HG03139 (cell line): ENCODE data around the gene NUFIP2.
"Not testable (repeated sequence)": the region's sequence is repeated elsewhere in the genome, so short reads cannot be mapped to it uniquely, and the experiment has no call there.

Experiments used
- ATAC-seq: cut with Tn5 transposase; IDR thresholded peaks from one replicate; pipeline ENCODE4 v1.9.1; 2021; ENCODE audit not compliant: unreplicated experiment

The NUFIP2 gene

GRCh38 chr17:29240477-29240876 lies 53.5 kb downstream of the NUFIP2 start:
- ATAC-seq: no peak

GRCh38 chr17:29238133-29238850 lies 55.7 kb downstream of the NUFIP2 start:
- ATAC-seq: no peak

DNA sequence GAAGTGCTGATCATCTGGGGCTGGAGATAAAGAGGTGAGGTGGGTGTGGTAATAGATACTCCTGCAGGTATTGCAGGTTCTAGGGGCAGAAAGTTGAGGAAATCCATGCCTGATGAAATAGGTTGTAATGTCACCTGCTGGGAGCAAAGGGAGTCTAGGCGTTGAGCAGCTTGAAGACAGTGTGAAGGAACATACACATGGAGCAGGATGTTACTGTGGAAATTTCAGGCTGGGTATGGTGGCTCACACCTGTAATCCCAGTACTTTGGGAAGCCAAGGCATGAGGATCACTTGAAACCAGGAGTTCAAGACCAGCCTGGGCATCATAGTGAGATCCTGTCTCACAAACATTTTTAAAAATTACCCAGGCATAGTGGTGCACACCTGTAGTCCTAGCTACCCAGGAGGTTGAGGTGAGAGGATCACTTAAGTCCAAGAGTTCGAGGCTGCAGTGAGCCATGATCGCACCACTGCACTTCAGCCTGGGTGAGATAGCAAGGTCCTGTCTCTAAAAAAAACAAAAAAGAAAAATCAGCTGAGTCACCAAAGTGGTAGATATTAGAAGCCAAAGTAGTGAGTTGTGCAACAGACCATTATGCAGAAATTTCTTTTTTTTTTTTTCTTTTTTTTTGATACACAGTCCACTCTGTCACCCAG lies 56.3 kb downstream of the NUFIP2 start:
- ATAC-seq: no peak

DNA sequence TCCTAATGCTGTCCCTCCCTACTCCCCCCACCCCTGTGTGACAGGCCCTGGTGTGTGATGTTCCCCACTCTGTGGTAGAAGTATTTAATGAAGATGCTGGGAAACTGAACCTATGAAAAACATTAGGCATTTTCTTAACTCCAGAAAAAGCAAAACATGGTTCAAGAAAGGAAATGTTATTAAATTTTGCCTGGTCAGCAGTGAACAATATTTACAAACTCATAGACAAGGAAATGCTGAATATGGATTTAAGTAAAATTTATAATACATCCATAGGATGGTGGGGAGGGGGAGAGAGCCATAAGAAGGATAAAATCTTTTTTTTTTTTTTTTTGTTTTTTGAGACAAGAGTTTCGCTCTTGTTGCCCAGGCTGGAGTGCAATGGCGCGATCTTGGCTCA lies 58.0 kb downstream of the NUFIP2 start:
- no peak for ATAC-seq

DNA sequence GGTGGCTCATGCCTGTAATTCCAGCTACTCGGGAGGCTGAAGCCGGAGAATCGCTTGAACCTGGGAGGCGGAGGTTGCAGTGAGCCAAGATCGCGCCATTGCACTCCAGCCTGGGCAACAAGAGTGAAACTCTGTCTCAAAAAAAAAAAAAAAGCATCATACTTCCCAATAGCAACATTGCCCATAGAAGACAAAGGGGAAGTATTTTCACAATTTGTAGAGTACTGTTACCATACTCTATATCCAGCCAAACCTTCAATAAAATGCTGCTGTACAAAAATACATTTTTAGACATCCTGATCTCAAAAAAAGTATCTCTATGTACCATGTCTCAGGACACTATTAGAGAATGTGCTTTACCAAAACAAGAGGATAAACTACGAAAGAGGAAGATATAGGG lies 59.0 kb downstream of the NUFIP2 start:
- not testable (repeated sequence) for ATAC-seq

DNA sequence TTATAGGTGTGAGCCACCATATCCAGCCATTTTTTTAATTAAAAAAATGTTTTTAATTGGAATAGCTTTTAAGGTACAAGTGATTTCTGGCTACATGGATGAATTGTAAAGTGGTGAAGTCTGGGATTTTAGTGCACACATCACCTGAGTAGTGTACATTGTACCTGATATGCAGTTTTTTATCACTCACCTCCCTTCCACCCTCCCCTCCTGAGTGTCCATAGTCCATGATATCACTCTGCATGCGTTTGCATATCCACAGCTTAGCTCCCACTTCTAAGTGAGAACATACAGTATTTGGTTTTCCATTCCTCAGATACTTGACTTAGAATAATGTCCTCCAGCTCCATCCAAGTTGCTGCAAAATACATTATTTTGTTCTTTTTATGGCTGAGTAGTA lies 60.6 kb downstream of the NUFIP2 start:
- no peak for ATAC-seq

DNA sequence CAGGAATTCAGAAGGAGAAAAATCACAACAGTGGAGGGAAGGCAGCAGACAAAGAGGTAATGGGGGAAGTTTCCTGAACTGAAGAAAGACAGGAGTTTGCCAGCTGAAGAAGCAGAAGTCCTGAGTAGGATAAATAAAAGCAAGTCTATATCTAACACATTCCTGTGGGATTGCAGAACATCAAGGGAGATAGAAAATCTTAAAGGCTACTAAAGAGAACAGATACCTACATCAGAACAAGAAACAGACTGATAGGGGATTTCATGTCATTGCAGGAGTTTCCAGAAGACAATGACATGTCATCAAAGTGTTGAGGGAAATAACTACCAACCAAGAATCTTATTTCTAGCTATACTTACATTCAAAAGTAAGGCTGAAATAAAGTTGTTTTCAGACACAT lies 68.6 kb downstream of the NUFIP2 start:
- ATAC-seq: no peak

- not testable (repeated sequence) for ATAC-seq
Measured at GRCh38 chr17:29221338-29221737, 72.6 kb downstream of the NUFIP2 start.

GRCh38 chr17:29219378-29220047 lies 74.4 kb downstream of the NUFIP2 start:
- ATAC-seq: no peak

- ATAC-seq: no peak
Measured at GRCh38 chr17:29216856-29217255, 77.1 kb downstream of the NUFIP2 start.

DNA sequence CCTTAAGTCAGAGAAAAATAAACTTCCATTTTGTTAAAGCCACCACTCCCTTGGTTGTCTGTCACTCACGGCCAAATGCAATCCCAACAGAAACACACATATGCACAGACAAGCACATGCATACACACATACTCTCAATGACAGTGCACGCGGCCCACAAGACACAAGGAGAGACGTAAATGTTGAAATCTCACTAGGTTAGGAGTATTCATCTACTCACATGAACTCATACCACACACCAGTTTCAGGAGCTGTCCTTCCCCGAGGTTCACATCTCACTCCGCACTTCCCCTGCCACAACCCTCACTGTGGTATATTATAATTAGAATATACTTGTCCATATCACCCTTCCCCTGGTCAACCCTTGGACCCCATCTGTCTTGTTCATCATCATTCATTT lies 77.8 kb downstream of the NUFIP2 start:
- ATAC-seq: no peak

GRCh38 chr17:29215717-29216116 lies 78.2 kb downstream of the NUFIP2 start:
- ATAC-seq: no peak

DNA sequence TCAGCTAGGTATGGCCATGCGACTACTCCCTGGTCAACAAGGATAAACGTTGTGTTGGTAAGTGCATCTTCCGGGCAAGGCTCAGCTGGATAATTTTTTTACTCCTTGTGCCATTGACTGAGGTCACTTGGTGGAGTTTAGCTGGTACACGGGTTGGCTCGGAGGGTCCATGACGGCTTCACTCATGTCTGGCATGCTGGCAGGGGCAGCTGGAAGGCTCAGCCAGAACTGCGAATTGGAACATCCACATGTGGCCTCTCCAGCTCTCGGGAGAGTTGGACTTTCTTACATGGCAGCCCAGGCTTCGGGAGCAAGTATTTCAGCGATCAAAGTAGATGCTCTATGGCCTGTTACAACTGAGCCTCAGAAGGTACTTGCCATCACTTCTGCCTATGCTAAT lies 78.8 kb downstream of the NUFIP2 start:
- no peak for ATAC-seq

- no peak for ATAC-seq
Measured at GRCh38 chr17:29214215-29215146, 79.5 kb downstream of the NUFIP2 start.

DNA sequence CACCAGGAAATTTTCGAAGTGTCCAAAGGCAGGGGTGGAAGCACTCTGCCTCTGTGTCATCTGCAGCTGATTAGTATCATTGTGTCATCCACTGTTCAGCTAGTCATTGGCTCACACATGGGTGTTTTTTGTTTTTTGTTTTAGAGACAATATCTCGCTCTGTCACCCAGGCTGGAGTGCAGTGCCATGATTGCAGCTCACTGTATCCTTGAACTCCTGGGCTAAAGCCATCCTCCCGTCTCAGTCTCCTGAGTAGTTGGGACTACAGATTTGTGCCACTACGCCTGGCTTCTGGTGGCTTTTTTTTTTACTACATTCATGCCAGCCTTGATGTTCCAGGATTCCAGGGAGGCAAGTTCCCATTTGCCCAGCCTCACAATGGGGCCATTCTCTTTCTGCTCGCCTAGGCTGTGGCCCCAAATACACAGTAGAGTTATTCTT lies 81.2 kb downstream of the NUFIP2 start:
- no peak for ATAC-seq

- ATAC-seq: no peak
Measured at GRCh38 chr17:29212094-29212631, 81.8 kb downstream of the NUFIP2 start.

DNA sequence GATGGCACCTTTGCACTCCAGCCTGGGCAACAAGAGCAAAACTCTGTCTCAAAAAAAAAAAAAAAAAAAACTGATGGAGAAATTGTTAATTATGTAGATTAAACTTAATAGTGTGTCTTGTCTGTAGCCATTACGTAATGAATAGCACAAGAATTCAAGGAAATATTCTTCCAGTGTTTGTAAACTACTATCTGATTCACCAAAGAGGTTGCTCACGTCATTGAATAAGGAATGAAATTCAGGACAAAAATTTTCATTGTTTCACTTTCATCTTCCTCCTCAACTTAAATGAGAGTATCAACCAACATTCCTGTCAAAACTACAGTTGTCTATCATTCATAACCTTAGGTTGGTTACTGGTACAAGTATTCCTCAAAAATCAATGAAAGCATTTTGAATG lies 83.1 kb downstream of the NUFIP2 start:
- ATAC-seq: no peak

GRCh38 chr17:29209073-29209472 lies 84.9 kb downstream of the NUFIP2 start:
- no peak for ATAC-seq

DNA sequence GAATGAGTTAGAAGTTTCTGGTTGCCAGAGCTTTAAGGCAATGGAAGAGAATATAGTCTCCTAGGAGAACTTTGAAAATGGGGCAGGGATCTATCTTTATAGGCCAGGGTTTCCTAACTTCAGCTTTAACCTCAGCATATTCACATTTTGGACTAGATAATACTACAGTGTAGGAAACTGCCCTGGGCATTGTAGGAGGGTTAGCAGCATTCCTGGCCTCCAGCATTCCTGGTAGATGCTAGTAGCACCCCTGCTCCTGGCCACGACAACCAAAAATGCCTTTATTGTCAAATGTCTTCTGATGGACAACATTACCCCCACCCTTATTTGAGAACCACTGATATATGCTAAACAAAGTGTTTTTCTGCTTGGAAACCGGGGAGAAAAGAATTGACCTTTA lies 86.0 kb downstream of the NUFIP2 start:
- no peak for ATAC-seq
